ENCODE measurements around the gene CACNA1H. TPM values are rescaled to one million over a fixed set of nuclear protein-coding genes. Genes with fewer than 3 reads are reported as not detected.

The CACNA1H gene
- total RNA-seq, 2 donors from 2014 or later = 0.48 to 0.79 TPM

DNA sequence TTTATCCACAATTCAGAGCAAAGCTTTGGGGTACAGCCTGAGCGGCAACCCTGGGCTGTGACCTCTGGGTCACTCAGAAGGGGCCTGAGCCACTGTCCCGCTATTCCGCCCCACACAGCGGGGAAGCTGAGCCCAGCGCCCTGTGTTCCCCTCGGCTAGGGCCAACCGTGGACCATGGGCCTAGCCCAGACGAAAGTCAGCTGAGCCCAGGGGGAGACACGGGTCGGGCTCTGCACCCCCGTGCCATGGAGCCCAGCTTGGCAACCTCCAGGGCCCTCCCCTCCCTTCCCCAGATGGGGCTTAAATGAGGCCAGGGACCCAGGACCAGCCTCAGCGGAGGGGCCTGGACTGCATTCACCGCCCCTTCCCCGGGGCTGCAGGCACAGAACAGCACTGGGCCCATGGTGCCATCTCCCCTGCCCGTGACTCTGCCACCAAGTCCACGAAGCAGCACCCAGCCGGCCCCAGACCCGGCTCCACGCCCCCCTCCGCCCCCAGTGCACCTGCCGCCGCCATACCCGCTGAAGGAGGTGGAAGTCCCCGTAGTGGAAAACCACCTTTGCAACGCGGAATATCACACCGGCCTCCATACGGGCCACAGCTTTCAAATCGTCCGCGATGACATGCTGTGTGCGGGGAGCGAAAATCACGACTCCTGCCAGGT is 104.8 kb downstream of the CACNA1H start:
- no peak for DNase-seq
- peaks cover 4% of the 10 kb centered on the region for H3K4me1 Mint-ChIP-seq (ENCODE audit: low read depth)
- no peak for ATAC-seq (replicated peaks in 1 of 2)
- H3K27me3 Mint-ChIP-seq (ENCODE audit: low read depth) = peaks cover 16% of the 10 kb centered on the region
- no peak overlapping the region for H3K4me3 Mint-ChIP-seq
- no peaks in the 10 kb centered on the region for H3K9me3 Mint-ChIP-seq
- H3K27ac Mint-ChIP-seq = no peak overlapping the region
- no peaks in the 10 kb centered on the region for H3K36me3 Mint-ChIP-seq (ENCODE audit: insufficient read depth in 2 of 2)

DNA sequence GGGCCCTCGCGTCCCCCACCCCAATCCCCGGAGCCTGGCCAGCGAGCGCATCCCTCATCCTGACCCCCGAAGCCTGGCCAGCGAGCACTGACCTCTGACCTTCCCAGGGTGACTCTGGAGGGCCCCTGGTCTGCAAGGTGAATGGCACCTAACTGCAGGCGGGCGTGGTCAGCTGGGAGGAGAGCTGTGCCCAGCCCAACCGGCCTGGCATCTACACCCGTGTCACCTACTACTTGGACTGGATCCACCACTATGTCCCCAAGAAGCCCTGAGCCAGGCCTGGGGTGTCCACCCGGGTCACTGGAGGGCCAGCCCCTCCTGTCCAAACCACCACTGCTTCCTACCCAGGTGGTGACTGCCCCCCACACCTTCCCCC is 105.3 kb downstream of the CACNA1H start:
- H3K27ac Mint-ChIP-seq = no peak overlapping the region
- DNase-seq (no peak), ATAC-seq (replicated peaks in 1 of 2) (no peak)
- no peak overlapping the region for H3K4me3 Mint-ChIP-seq
- no peaks in the 10 kb centered on the region for H3K9me3 Mint-ChIP-seq
- peaks cover 4% of the 10 kb centered on the region for H3K4me1 Mint-ChIP-seq (ENCODE audit: low read depth)
- H3K27me3 Mint-ChIP-seq (ENCODE audit: low read depth) = peaks cover 16% of the 10 kb centered on the region
- H3K36me3 Mint-ChIP-seq (ENCODE audit: insufficient read depth in 2 of 2) = no peaks in the 10 kb centered on the region

GRCh38 chr16:1258906-1259759 is 106.2 kb downstream of the CACNA1H start:
- H3K27me3 Mint-ChIP-seq (ENCODE audit: low read depth) = peaks cover 16% of the 10 kb centered on the region
- H3K27ac Mint-ChIP-seq = no peak overlapping the region
- peaks cover 4% of the 10 kb centered on the region for H3K4me1 Mint-ChIP-seq (ENCODE audit: low read depth)
- no peaks in the 10 kb centered on the region for H3K9me3 Mint-ChIP-seq
- no peaks in the 10 kb centered on the region for H3K36me3 Mint-ChIP-seq (ENCODE audit: insufficient read depth in 2 of 2)
- ATAC-seq (replicated peaks in 1 of 2) (no peak), DNase-seq (no peak)
- peak overlapping the region; percentile 42 to 47 for H3K4me3 Mint-ChIP-seq

DNA sequence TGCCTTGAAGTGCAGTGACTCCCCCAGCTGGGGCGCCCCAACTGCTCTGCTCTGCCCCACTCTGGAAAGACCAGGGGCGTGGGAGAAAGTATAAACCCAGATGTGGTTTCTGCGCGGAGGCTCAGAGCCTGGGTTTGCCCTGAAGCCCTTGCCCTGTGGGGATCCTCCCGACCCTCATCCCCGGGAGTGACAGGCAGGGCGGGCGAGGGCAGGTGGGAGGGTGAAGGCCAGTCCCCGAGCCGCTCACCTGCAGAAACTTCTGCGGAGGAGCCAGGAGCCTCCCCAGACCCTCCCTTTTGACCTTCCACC is 106.8 kb downstream of the CACNA1H start:
- no peaks in the 10 kb centered on the region for H3K36me3 Mint-ChIP-seq (ENCODE audit: insufficient read depth in 2 of 2)
- peaks cover 5 to 6% of the 10 kb centered on the region in 2 donors for H3K9me3 Mint-ChIP-seq
- H3K4me3 Mint-ChIP-seq = no peak overlapping the region
- ATAC-seq (replicated peaks in 1 of 2) = no peak
- no peak overlapping the region for H3K27ac Mint-ChIP-seq
- peaks cover 16% of the 10 kb centered on the region for H3K27me3 Mint-ChIP-seq (ENCODE audit: low read depth)
- no peak for DNase-seq
- peaks cover 4% of the 10 kb centered on the region for H3K4me1 Mint-ChIP-seq (ENCODE audit: low read depth)

- Mint-ChIP-seq H3K9me3 (peaks cover 8 to 10% of the 10 kb centered on the region in 2 donors), H3K4me3 (no peak overlapping the region), H3K27ac (no peak overlapping the region), H3K36me3 (ENCODE audit: insufficient read depth in 2 of 2) (no peaks in the 10 kb centered on the region), H3K27me3 (ENCODE audit: low read depth) (peaks cover 16% of the 10 kb centered on the region), H3K4me1 (ENCODE audit: low read depth) (peaks cover 4% of the 10 kb centered on the region)
- DNase-seq (no peak), ATAC-seq (replicated peaks in 1 of 2) (no peak)
Observed at GRCh38 chr16:1260101-1260680, 107.3 kb downstream of the CACNA1H start.

DNA sequence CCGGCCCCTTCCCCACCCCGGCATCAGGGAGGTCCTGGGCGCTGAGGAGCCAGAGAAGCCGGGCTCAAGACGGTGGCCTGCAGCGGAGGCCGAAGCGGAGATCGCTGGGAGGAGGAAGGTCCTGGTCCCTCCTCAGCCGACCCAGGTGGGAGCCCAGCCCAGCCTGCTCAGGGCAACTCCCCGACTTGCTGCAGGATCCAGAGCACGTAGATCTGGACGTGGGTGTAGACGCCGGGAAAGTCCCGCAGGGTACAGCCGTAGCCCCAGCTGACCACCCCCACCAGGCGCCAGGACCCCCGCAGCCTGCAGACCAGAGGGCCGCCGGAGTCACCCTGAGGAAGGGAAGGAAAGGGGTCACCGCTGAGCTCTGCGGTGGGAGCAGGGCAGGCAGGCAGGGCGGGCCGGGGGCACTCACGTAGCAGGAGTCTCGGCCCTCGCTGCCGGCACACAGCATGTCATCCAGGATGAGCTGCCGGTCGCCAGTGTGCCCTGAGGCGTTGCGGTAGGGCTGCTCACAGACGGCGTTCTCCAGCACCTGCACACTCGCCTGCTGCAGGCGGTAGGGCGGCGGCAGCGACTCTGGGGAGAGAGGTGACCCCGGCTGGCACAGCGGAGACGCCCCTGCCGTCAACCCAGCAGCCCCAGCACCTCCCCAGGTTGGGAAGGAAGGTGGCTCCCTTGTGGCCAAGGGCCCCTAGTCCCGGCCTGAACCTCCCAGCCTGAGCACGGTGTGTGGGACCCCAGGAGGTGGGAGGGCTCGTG is 108.4 kb downstream of the CACNA1H start:
- H3K27me3 Mint-ChIP-seq (ENCODE audit: low read depth) = peaks cover 16% of the 10 kb centered on the region
- ATAC-seq (replicated peaks in 1 of 2) = peak; percentile 29 to 33
- peaks cover 4% of the 10 kb centered on the region for H3K4me1 Mint-ChIP-seq (ENCODE audit: low read depth)
- no peak for DNase-seq
- H3K27ac Mint-ChIP-seq = no peak overlapping the region
- H3K36me3 Mint-ChIP-seq (ENCODE audit: insufficient read depth in 2 of 2) = no peaks in the 10 kb centered on the region
- peak overlapping the region in 1 of 2 donors; percentile 15 for H3K4me3 Mint-ChIP-seq
- peaks cover 8 to 10% of the 10 kb centered on the region in 2 donors for H3K9me3 Mint-ChIP-seq

GRCh38 chr16:1262210-1262845 is 109.4 kb downstream of the CACNA1H start:
- Mint-ChIP-seq H3K36me3 (ENCODE audit: insufficient read depth in 2 of 2) (no peaks in the 10 kb centered on the region), H3K27ac (no peak overlapping the region), H3K4me3 (no peak overlapping the region), H3K9me3 (peaks cover 8 to 10% of the 10 kb centered on the region in 2 donors), H3K27me3 (ENCODE audit: low read depth) (peaks cover 16% of the 10 kb centered on the region), H3K4me1 (ENCODE audit: low read depth) (peaks cover 4% of the 10 kb centered on the region)
- DNase-seq (no peak), ATAC-seq (replicated peaks in 1 of 2) (no peak)

- H3K27ac Mint-ChIP-seq = no peak overlapping the region
- H3K27me3 Mint-ChIP-seq (ENCODE audit: low read depth) = peaks cover 16% of the 10 kb centered on the region
- peaks cover 8 to 10% of the 10 kb centered on the region in 2 donors for H3K9me3 Mint-ChIP-seq
- no peak for ATAC-seq (replicated peaks in 1 of 2)
- DNase-seq = no peak
- peaks cover 4% of the 10 kb centered on the region for H3K4me1 Mint-ChIP-seq (ENCODE audit: low read depth)
- no peaks in the 10 kb centered on the region for H3K36me3 Mint-ChIP-seq (ENCODE audit: insufficient read depth in 2 of 2)
- H3K4me3 Mint-ChIP-seq = no peak overlapping the region
Observed at GRCh38 chr16:1262846-1263221, 109.9 kb downstream of the CACNA1H start.

- Mint-ChIP-seq H3K27ac (no peak overlapping the region), H3K36me3 (ENCODE audit: insufficient read depth in 2 of 2) (no peaks in the 10 kb centered on the region), H3K27me3 (ENCODE audit: low read depth) (peaks cover 16% of the 10 kb centered on the region), H3K9me3 (peaks cover 8 to 10% of the 10 kb centered on the region in 2 donors), H3K4me3 (no peak overlapping the region), H3K4me1 (ENCODE audit: low read depth) (peaks cover 4% of the 10 kb centered on the region)
- DNase-seq = no peak
- no peak for ATAC-seq (replicated peaks in 1 of 2)
Observed at GRCh38 chr16:1263591-1264344, 110.9 kb downstream of the CACNA1H start.

GRCh38 chr16:1264345-1265089 is 111.6 kb downstream of the CACNA1H start:
- no peaks in the 10 kb centered on the region for H3K36me3 Mint-ChIP-seq (ENCODE audit: insufficient read depth in 2 of 2)
- H3K4me1 Mint-ChIP-seq (ENCODE audit: low read depth) = no peaks in the 10 kb centered on the region

DNA sequence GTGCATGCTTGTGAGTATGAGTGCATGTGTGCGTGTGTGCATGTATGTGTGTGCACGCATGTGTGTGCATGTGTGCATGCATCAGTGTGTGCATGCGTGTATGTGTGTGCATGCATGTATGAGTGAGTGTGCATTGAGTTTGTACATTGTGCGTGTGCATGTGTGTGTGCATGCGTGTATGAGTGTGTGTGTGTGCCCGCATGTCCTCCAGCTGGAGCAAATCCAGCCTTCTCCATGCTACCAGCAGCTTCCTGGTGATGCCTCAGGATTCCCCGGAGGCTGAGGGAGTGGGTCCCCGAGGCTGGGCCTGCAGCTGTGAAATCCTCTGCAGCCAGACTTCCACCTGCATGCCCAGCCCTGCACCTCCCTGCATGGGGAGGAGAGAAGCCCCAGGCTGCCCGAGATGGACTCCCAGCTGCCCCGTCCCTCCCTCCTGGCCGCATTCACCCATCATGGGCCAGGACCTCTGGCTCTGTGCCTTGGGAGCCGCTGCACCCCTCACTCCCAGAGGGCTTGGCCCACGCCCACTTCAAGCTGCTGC is 112.3 kb downstream of the CACNA1H start:
- no peaks in the 10 kb centered on the region for H3K36me3 Mint-ChIP-seq (ENCODE audit: insufficient read depth in 2 of 2)
- no peaks in the 10 kb centered on the region for H3K4me1 Mint-ChIP-seq (ENCODE audit: low read depth)
- no peak overlapping the region for H3K4me3 Mint-ChIP-seq
- H3K27me3 Mint-ChIP-seq (ENCODE audit: low read depth) = peaks cover 16% of the 10 kb centered on the region
- DNase-seq (no peak), ATAC-seq (replicated peaks in 1 of 2) (no peak)
- H3K27ac Mint-ChIP-seq = no peak overlapping the region
- H3K9me3 Mint-ChIP-seq = peaks cover 8 to 10% of the 10 kb centered on the region in 2 donors

More at GRCh38 chr16:1264345-1265089, 111.6 kb downstream of the CACNA1H start:
- DNase-seq (no peak), ATAC-seq (replicated peaks in 1 of 2) (no peak)
- no peak overlapping the region for H3K27ac Mint-ChIP-seq
- H3K4me3 Mint-ChIP-seq = no peak overlapping the region
- peaks cover 16% of the 10 kb centered on the region for H3K27me3 Mint-ChIP-seq (ENCODE audit: low read depth)
- peaks cover 8 to 10% of the 10 kb centered on the region in 2 donors for H3K9me3 Mint-ChIP-seq
